GM12878 (cell line): ENCODE results near the gene PARP15. TPM values are rescaled to one million over a fixed set of nuclear protein-coding genes. Genes with fewer than 3 reads are reported as not detected.

ENCODE experiments used
- CBX5 ChIP-seq: sonication (generic); IDR thresholded peaks from 2 replicates; pipeline ENCODE4 v1.6.1; 2016; ENCODE audit warnings: low read depth, moderate library complexity, mild to moderate bottlenecking, inconsistent platforms
- CEBPZ ChIP-seq: fragments of 150-350 bp; IDR thresholded peaks from 2 replicates; pipeline ENCODE4 v1.6.1; 2016; ENCODE audit warnings: low read depth, low read length
- EP300 ChIP-seq, 2 experiments: fragments of 150-350 bp in 1 of 2; IDR thresholded peaks; 2 replicates each; pipeline ENCODE4 v1.6.1; 2011 to 2012; ENCODE audit warnings: low read depth in 2 of 2, low read length in 2 of 2, borderline replicate concordance in 1 of 2, improper control_type of control experiment in 1 of 2, inconsistent platforms in 1 of 2; ENCODE audit not compliant: control insufficient read depth in 1 of 2
- ESRRA ChIP-seq: IDR thresholded peaks from 2 replicates; pipeline ENCODE4 v1.6.1; 2012; ENCODE audit warnings: mild to moderate bottlenecking, low read length, improper control_type of control experiment
- FOXK2 ChIP-seq: fragments of 450-650 bp; IDR thresholded peaks from 2 replicates; pipeline ENCODE4 v1.6.1; 2017; ENCODE audit warnings: mild to moderate bottlenecking, moderate library complexity
- KDM1A ChIP-seq: fragments of 200-600 bp; sonication (generic); IDR thresholded peaks from 2 replicates; pipeline ENCODE4 v1.6.1; 2016; ENCODE audit warnings: borderline replicate concordance
- LARP7 ChIP-seq: fragments of 450-650 bp; IDR thresholded peaks from 2 replicates; pipeline ENCODE4 v1.6.1; 2017; ENCODE audit warnings: mild to moderate bottlenecking
- MXI1 ChIP-seq: fragments of 150-350 bp; IDR thresholded peaks from 2 replicates; pipeline ENCODE4 v1.6.1; 2011; ENCODE audit warnings: low read depth, mild to moderate bottlenecking, inconsistent platforms, low read length, improper control_type of control experiment
- MYB ChIP-seq: fragments of 150-350 bp; IDR thresholded peaks from 2 replicates; pipeline ENCODE4 v1.6.1; 2014; ENCODE audit warnings: mild to moderate bottlenecking, low read depth, low read length, borderline replicate concordance
- NFXL1 ChIP-seq: fragments of 450-650 bp; IDR thresholded peaks from 2 replicates; pipeline ENCODE4 v1.6.1; 2017; ENCODE audit warnings: antibody characterized with exemption, mild to moderate bottlenecking, borderline replicate concordance
- NR2C1 ChIP-seq: fragments of 450-650 bp; IDR thresholded peaks from 2 replicates; pipeline ENCODE4 v1.6.1; 2017; ENCODE audit warnings: antibody characterized with exemption, mild to moderate bottlenecking, moderate library complexity
- NR2F1 ChIP-seq: fragments of 450-650 bp; conservative IDR thresholded peaks from 2 replicates; pipeline ENCODE4 v1.6.1; 2017; ENCODE audit warnings: mild to moderate bottlenecking
- POU2F2 ChIP-seq: IDR thresholded peaks from 3 replicates; pipeline ENCODE4 v1.6.1; 2011; ENCODE audit warnings: low read depth, mild to moderate bottlenecking, low read length, borderline replicate concordance
- RAD51 ChIP-seq: fragments of 450-650 bp; IDR thresholded peaks from 2 replicates; pipeline ENCODE4 v1.6.1; 2016; ENCODE audit warnings: moderate library complexity, mild to moderate bottlenecking, inconsistent platforms
- RB1 ChIP-seq: fragments of 450-650 bp; formaldehyde crosslinking; IDR thresholded peaks from 2 replicates; pipeline ENCODE4 v1.6.1; 2017; ENCODE audit warnings: mild to moderate bottlenecking, borderline replicate concordance
- RELB ChIP-seq: fragments of 450-650 bp; IDR thresholded peaks from 2 replicates; pipeline ENCODE4 v1.6.1; 2017; ENCODE audit warnings: low read depth, mild to moderate bottlenecking, moderate library complexity
- SUZ12 ChIP-seq: fragments of 200-600 bp; sonication (generic); IDR thresholded peaks from one replicate; pipeline ENCODE4 v1.6.1; 2018; ENCODE audit warnings: antibody characterized with exemption, mild to moderate bottlenecking; ENCODE audit not compliant: unreplicated experiment
- TBL1XR1 ChIP-seq: IDR thresholded peaks from 2 replicates; pipeline ENCODE4 v1.6.1; 2012; ENCODE audit warnings: low read depth, low read length, improper control_type of control experiment
- TCF7 ChIP-seq: IDR thresholded peaks from 2 replicates; pipeline ENCODE4 v1.6.1; 2014; ENCODE audit warnings: antibody characterized with exemption, borderline replicate concordance
- WRNIP1 ChIP-seq: IDR thresholded peaks from 2 replicates; pipeline ENCODE4 v1.6.1; 2011; ENCODE audit warnings: low read depth, low read length, improper control_type of control experiment, borderline replicate concordance
- YBX1 ChIP-seq: fragments of 450-650 bp; IDR thresholded peaks from 2 replicates; pipeline ENCODE4 v1.6.1; 2016; ENCODE audit warnings: antibody characterized with exemption
- ZNF207 ChIP-seq: fragments of 450-650 bp; IDR thresholded peaks from 2 replicates; pipeline ENCODE4 v1.6.1; 2014; ENCODE audit warnings: antibody characterized with exemption, mild to moderate bottlenecking, borderline replicate concordance
- ZNF217 ChIP-seq: fragments of 450-650 bp; IDR thresholded peaks from 2 replicates; pipeline ENCODE4 v1.6.1; 2017; ENCODE audit warnings: antibody characterized with exemption, mild to moderate bottlenecking
- polyA plus RNA-seq, 11 experiments: library from polyadenylated mRNA; depleted of rRNA in 4 of 11; unstranded in 6 of 11; stranded (reverse) in 5 of 11; fragments of >200 nt; fragmentation: Nextera tagmentation in 4 of 11; fragmentation: Illumina TruSeq in 1 of 11; extraction: Ambion mirVana in 4 of 11; extraction: Trizol in 1 of 11; gene quantifications; 1 replicate in 1 of 11; 2 replicates in 10 of 11; pipeline versions ENCODE4 v1.2.1 to v1.2.3, GENCODE V29; 2011 to 2016; ENCODE audit warnings: inconsistent platforms in 2 of 11, missing spikeins in 2 of 11, low read depth in 1 of 11
- total RNA-seq, 4 experiments: library from RNA; depleted of rRNA in 3 of 4; stranded (reverse); fragments of >200 nt in 3 of 4; fragmentation: Illumina TruSeq in 1 of 4; extraction: Trizol in 1 of 4; gene quantifications; 2 replicates each; pipeline versions ENCODE4 v1.2.1 to v1.2.3, GENCODE V29; 2013 to 2021

PARP15 gene
- total and polyA plus RNA-seq, 10 of the 15 experiments (the other 5 are each of a cell fraction or from before 2014, with no cell fraction given): 9.0 to 234 (median 36.3) TPM

GRCh38 chr3:122576174-122576940, 1.1 kb upstream of the PARP15 start (continued):
- TF ChIP-seq ZNF207 (no peak), CBX5 (peak; percentile 71; the same call in 1 of the 2 replicates), LARP7 (no peak), POU2F2 (peak; percentile 99), FOXK2 (no peak), ZNF217 (peak; percentile 74; the same call in 1 of the 2 replicates), NFXL1 (no peak), KDM1A (no peak), TCF7 (peak; percentile 72; the same call in 1 of the 2 replicates), NR2F1 (peak; percentile 86), RAD51 (peak; percentile 81), RELB (peak; percentile 98), SUZ12 (no peak), CEBPZ (no peak), ESRRA (0 out of 2 replicates have a peak, but pooled peaks have one; percentile 29), RB1 (no peak; the same call in 1 of the 2 replicates), MXI1 (peak; percentile 78), WRNIP1 (no peak), YBX1 (no peak), MYB (peak; percentile 88; the same call in 1 of the 2 replicates), EP300 (IDR thresholded peaks at IDR 0.05; ENCODE audit: borderline replicate concordance in 1 of 2, control insufficient read depth in 1 of 2, low read depth in 2 of 2, low read length in 2 of 2) (peak; percentile 99), TBL1XR1 (peak; percentile 80), NR2C1 (no peak; the same call in 1 of the 2 replicates)
